ENCODE data around the gene TMC7. TPM values are rescaled to one million over a fixed set of nuclear protein-coding genes. Genes with fewer than 3 reads are reported as not detected.

TMC7 gene
- total and polyA plus RNA-seq, 4 donors: 0.06 to 0.42 (median 0.09) TPM

- WGBS: 92% methylated on average over 1 of the region's 1 CpG
- no peaks in the 10 kb centered on the region for H3K27me3 ChIP-seq (ENCODE audit: control insufficient read depth in 4 of 4, insufficient read depth in 4 of 4, low read length in 3 of 4)
- no peak overlapping the region for H3K27ac ChIP-seq (ENCODE audit: low read depth in 1 of 2, low read length in 2 of 2)
- no peak overlapping the region for H3K9ac ChIP-seq (ENCODE audit: low read depth in 1 of 2, low read length in 2 of 2)
- TF ChIP-seq GABPA (IDR thresholded peaks at IDR 0.05 in 1 of 2, conservative IDR thresholded peaks at IDR 0.05 in 1 of 2) (no peak), HNF4G (IDR thresholded peaks at IDR 0.05) (no peak), FOXA2 (IDR thresholded peaks at IDR 0.05) (no peak), HNF4A (conservative IDR thresholded peaks at IDR 0.05) (no peak), JUND (IDR thresholded peaks at IDR 0.05) (no peak), MAX (IDR thresholded peaks at IDR 0.05) (no peak), SP1 (IDR thresholded peaks at IDR 0.05) (no peak), RAD21 (IDR thresholded peaks at IDR 0.05) (no peak), EGR1 (IDR thresholded peaks at IDR 0.05; ENCODE audit: low read depth in 2 of 2) (no peak), ZBTB33 (IDR thresholded peaks at IDR 0.05) (no peak), REST (IDR thresholded peaks at IDR 0.05) (no peak), FOXA1 (IDR thresholded peaks at IDR 0.05) (no peak), TAF1 (conservative IDR thresholded peaks at IDR 0.05) (no peak), RXRA (IDR thresholded peaks at IDR 0.05) (no peak), YY1 (IDR thresholded peaks at IDR 0.05) (no peak), CTCF (IDR thresholded peaks at IDR 0.05; ENCODE audit: low read depth, low read length, missing input control) (no peak)
- H3K9me3 ChIP-seq (ENCODE audit: control insufficient read depth in 4 of 4, low read length in 3 of 4): no peaks in the 10 kb centered on the region
- H3K36me3 ChIP-seq (ENCODE audit: control insufficient read depth in 4 of 4, insufficient read depth in 3 of 4, low read depth in 1 of 4, low read length in 3 of 4): no peaks in the 10 kb centered on the region
- no peak overlapping the region for H3K4me3 ChIP-seq (ENCODE audit: low read depth in 1 of 3, low read length in 3 of 3)
- no peak for DNase-seq (ENCODE audit: low spot score)
- no peaks in the 10 kb centered on the region for H3K4me1 ChIP-seq (ENCODE audit: control insufficient read depth in 4 of 4, insufficient read depth in 4 of 4, low read length in 3 of 4)
These were observed 50.0 kb downstream of the TMC7 start for GRCh38 chr16:19033761-19034160.

GRCh38 chr16:19040400-19040799 is 56.7 kb downstream of the TMC7 start:
- Histone ChIP-seq H3K9ac (ENCODE audit: low read depth in 1 of 2, low read length in 2 of 2) (no peak overlapping the region), H3K4me3 (ENCODE audit: low read depth in 1 of 3, low read length in 3 of 3) (no peak overlapping the region), H3K27me3 (ENCODE audit: control insufficient read depth in 4 of 4, insufficient read depth in 4 of 4, low read length in 3 of 4) (no peaks in the 10 kb centered on the region), H3K36me3 (ENCODE audit: control insufficient read depth in 4 of 4, insufficient read depth in 3 of 4, low read depth in 1 of 4, low read length in 3 of 4) (no peaks in the 10 kb centered on the region), H3K27ac (ENCODE audit: low read depth in 1 of 2, low read length in 2 of 2) (no peak overlapping the region), H3K4me1 (ENCODE audit: control insufficient read depth in 4 of 4, insufficient read depth in 4 of 4, low read length in 3 of 4) (no peaks in the 10 kb centered on the region), H3K9me3 (ENCODE audit: control insufficient read depth in 4 of 4, low read length in 3 of 4) (no peaks in the 10 kb centered on the region)
- DNase-seq (ENCODE audit: low spot score): no peak
- whole genome bisulfite sequencing: 94% methylated on average over 2 of the region's 2 CpGs
- TF ChIP-seq TAF1 (conservative IDR thresholded peaks at IDR 0.05) (no peak), SP1 (IDR thresholded peaks at IDR 0.05) (no peak), FOXA1 (IDR thresholded peaks at IDR 0.05) (no peak), EGR1 (IDR thresholded peaks at IDR 0.05; ENCODE audit: low read depth in 2 of 2) (no peak), CTCF (IDR thresholded peaks at IDR 0.05; ENCODE audit: low read depth, low read length, missing input control) (no peak), RAD21 (IDR thresholded peaks at IDR 0.05) (no peak), ZBTB33 (IDR thresholded peaks at IDR 0.05) (no peak), ATF3 (IDR thresholded peaks at IDR 0.05) (no peak), HNF4A (conservative IDR thresholded peaks at IDR 0.05) (no peak), FOXA2 (IDR thresholded peaks at IDR 0.05) (no peak), YY1 (IDR thresholded peaks at IDR 0.05) (no peak), NR2F2 (IDR thresholded peaks at IDR 0.05) (no peak), GABPA (IDR thresholded peaks at IDR 0.05 in 1 of 2, conservative IDR thresholded peaks at IDR 0.05 in 1 of 2) (no peak), HNF4G (IDR thresholded peaks at IDR 0.05) (no peak), JUND (IDR thresholded peaks at IDR 0.05) (no peak)

All from liver (tissue), 9 donors.